Caco-2 (cell line): ENCODE data around the gene ABHD16B. TPM values are rescaled to one million over a fixed set of nuclear protein-coding genes. Genes with fewer than 3 reads are reported as not detected.

Source experiments
- BruUV-seq: library from RNA; stranded (reverse); fragments of 400-500 nt; replicated peaks from 2 replicates; lab custom pipeline; 2021; lab: Mats Ljungman, UMichigan
- CTCF ChIA-PET: fragments of 300-600 bp; sonication (Branson Sonifier 250); formaldehyde crosslinking; loops from one replicate; lab custom pipeline; 2022; ENCODE audit warnings: antibody characterized with exemption; lab: Charles Lee
- POLR2A ChIA-PET: fragments of 300-600 bp; sonication (Branson Sonifier 250); formaldehyde crosslinking; loops from one replicate; lab custom pipeline; 2022; ENCODE audit warnings: antibody characterized with exemption; lab: Charles Lee
- DNase-seq, 2 experiments: peaks; one replicate each; pipeline versions ENCODE4 v3.0.0 to v3.0.0-alpha.2; 2020 to 2022
- H3K27me3 ChIP-seq: replicated peaks from 2 replicates; pipeline ENCODE4 v1.6.0; 2011; ENCODE audit warnings: low read length; ENCODE audit not compliant: control insufficient read depth, insufficient read depth
- H3K36me3 ChIP-seq: 2 replicates; pipeline ENCODE4 v1.5.1; 2011; ENCODE audit warnings: low read length; ENCODE audit not compliant: control insufficient read depth, insufficient read depth
- H3K4me1 ChIP-seq: fragments of 250-450 bp; sonication (Bioruptor Pico); 2 replicates; pipeline ENCODE4 v1.5.1; 2020; ENCODE audit warnings: mild to moderate bottlenecking
- H3K4me3 ChIP-seq: 2 replicates; pipeline ENCODE4 v1.5.1; 2011; ENCODE audit warnings: low read depth, mild to moderate bottlenecking, control low read depth, low read length
- H3K9me3 ChIP-seq: fragments of 250-450 bp; sonication (Bioruptor Pico); 2 replicates; pipeline ENCODE4 v1.5.1; 2020; ENCODE audit warnings: mild to moderate bottlenecking, moderate library complexity
- H3K27ac Mint-ChIP-seq: one replicate; pipeline ENCODE4 v1.8.0; 2022; ENCODE audit warnings: mixed read lengths; ENCODE audit not compliant: unreplicated experiment
- H3K27me3 Mint-ChIP-seq: one replicate; pipeline ENCODE4 v1.8.0; 2022; ENCODE audit warnings: mixed read lengths; ENCODE audit not compliant: insufficient read depth, unreplicated experiment
- H3K36me3 Mint-ChIP-seq: one replicate; pipeline ENCODE4 v1.8.0; 2022; ENCODE audit warnings: mild to moderate bottlenecking, mixed read lengths; ENCODE audit not compliant: insufficient read depth, unreplicated experiment
- H3K4me1 Mint-ChIP-seq: one replicate; pipeline ENCODE4 v1.8.0; 2022; ENCODE audit warnings: low read depth, mixed read lengths; ENCODE audit not compliant: unreplicated experiment
- H3K4me3 Mint-ChIP-seq: one replicate; pipeline ENCODE4 v1.8.0; 2022; ENCODE audit warnings: mild to moderate bottlenecking, moderate library complexity, mixed read lengths; ENCODE audit not compliant: unreplicated experiment
- H3K9me3 Mint-ChIP-seq: one replicate; pipeline ENCODE4 v1.8.0; 2022; ENCODE audit warnings: mixed read lengths; ENCODE audit not compliant: unreplicated experiment
- intact Hi-C: fragments of 100-400 bp; cut with micrococcal nuclease; formaldehyde crosslinking; loops from one replicate; pipeline ENCODE4 v1.10.0; 2022; ENCODE audit not compliant: unreplicated experiment
- total RNA-seq: library from RNA; stranded (reverse); gene quantifications from 2 replicates; pipeline ENCODE4 v1.2.3, GENCODE V29; 2022
- TF ChIP-seq, protein P1 (sequence below), 2 experiments: fragments of 200-600 bp in 1 of 2; IDR thresholded peaks; 1 replicate in 1 of 2; 2 replicates in 1 of 2; pipeline versions ENCODE4 v1.5.1 to v1.8.0; 2011 to 2022; ENCODE audit warnings: antibody characterized with exemption in 1 of 2, control low read depth in 1 of 2, inconsistent platforms in 1 of 2, low read depth in 1 of 2, low read length in 1 of 2, mild to moderate bottlenecking in 1 of 2, moderate library complexity in 1 of 2; ENCODE audit not compliant: insufficient read depth in 1 of 2, severe bottlenecking in 1 of 2, unreplicated experiment in 1 of 2

Gene ABHD16B
- total RNA-seq, 1 experiment from 2014 or later: 0.27 TPM

DNA sequence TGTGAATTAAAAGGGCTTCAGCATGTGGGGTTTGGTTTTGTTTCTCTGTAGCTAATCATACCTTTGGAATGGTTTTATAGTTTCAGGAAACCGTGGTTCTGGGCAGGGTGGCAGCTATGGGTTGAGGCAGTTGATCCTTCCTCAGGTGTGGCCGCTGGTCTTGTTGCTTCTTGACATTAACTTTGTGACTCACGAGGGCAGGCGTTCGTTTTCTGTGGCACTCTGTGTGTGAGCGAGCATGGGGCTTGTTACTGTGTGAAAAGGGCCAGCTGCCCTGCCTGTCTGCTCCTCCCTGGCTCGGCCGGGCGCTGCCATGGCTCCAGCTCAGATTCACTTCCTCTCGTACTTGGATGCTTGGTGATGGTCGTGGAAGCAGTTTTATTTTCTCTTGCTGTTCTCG lies 49.9 kb downstream of the ABHD16B start:
- Mint-ChIP-seq H3K4me3 (no peak overlapping the region), H3K36me3 (peaks cover 69% of the 10 kb centered on the region), H3K27me3 (no peaks in the 10 kb centered on the region), H3K4me1 (peaks cover 37% of the 10 kb centered on the region), H3K27ac (no peak overlapping the region), H3K9me3 (peaks cover 4% of the 10 kb centered on the region)
- Histone ChIP-seq H3K27me3 (no peaks in the 10 kb centered on the region), H3K9me3 (peaks cover 14% of the 10 kb centered on the region), H3K36me3 (peaks cover 4% of the 10 kb centered on the region), H3K4me3 (no peak overlapping the region), H3K4me1 (peaks cover 30% of the 10 kb centered on the region)
- ChIA-PET CTCF (interaction anchor here (1.1 kb wide), 1 partner anchor 146 kb away, joined by 4 read pairs; no protein-coding TSS in a partner anchor), POLR2A (interaction anchor here (0.6 kb wide), 1 partner anchor 15 kb away, joined by 3 read pairs; no protein-coding TSS in a partner anchor)
- no peak for DNase-seq
- intact Hi-C loops: no loop called here
- TF ChIP-seq, protein P1, sequence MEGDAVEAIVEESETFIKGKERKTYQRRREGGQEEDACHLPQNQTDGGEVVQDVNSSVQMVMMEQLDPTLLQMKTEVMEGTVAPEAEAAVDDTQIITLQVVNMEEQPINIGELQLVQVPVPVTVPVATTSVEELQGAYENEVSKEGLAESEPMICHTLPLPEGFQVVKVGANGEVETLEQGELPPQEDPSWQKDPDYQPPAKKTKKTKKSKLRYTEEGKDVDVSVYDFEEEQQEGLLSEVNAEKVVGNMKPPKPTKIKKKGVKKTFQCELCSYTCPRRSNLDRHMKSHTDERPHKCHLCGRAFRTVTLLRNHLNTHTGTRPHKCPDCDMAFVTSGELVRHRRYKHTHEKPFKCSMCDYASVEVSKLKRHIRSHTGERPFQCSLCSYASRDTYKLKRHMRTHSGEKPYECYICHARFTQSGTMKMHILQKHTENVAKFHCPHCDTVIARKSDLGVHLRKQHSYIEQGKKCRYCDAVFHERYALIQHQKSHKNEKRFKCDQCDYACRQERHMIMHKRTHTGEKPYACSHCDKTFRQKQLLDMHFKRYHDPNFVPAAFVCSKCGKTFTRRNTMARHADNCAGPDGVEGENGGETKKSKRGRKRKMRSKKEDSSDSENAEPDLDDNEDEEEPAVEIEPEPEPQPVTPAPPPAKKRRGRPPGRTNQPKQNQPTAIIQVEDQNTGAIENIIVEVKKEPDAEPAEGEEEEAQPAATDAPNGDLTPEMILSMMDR (IDR thresholded peaks at IDR 0.05; ENCODE audit: insufficient read depth in 1 of 2, low read depth in 1 of 2, low read length in 1 of 2, severe bottlenecking in 1 of 2, unreplicated experiment in 1 of 2): no peak
- BruUV-seq: no TSS peak

Other genes with a start within 250 kb of the ABHD16B start
- gene GMEB2, start 234.4 kb upstream of the ABHD16B start, total RNA-seq: 20.6 and 21.5 TPM in 2 replicates
- gene STMN3, start 208.1 kb upstream of the ABHD16B start, total RNA-seq: 27.4 and 27.9 TPM in 2 replicates
- 51.1 and 61.6 TPM in 2 replicates for gene RTEL1, start 203.2 kb upstream of the ABHD16B start, total RNA-seq
- gene TNFRSF6B, start 164.8 kb upstream of the ABHD16B start, total RNA-seq: not detected in 2 replicates
- 119 and 126 TPM in 2 replicates for gene ARFRP1, start 153.5 kb upstream of the ABHD16B start, total RNA-seq
- gene ZGPAT, start 153.5 kb upstream of the ABHD16B start, total RNA-seq: 69.3 and 74.7 TPM in 2 replicates
- gene LIME1, start 124.8 kb upstream of the ABHD16B start, total RNA-seq: 18.8 and 23.5 TPM in 2 replicates
- 211 and 234 TPM in 2 replicates for gene SLC2A4RG, start 121.7 kb upstream of the ABHD16B start, total RNA-seq
- gene ZBTB46, start 30.2 kb upstream of the ABHD16B start, total RNA-seq: 9.1 and 9.5 TPM in 2 replicates
- gene TPD52L2, start 3.8 kb downstream of the ABHD16B start, total RNA-seq: 286 and 293 TPM in 2 replicates
- gene DNAJC5, start 33.6 kb downstream of the ABHD16B start, total RNA-seq: 117 and 124 TPM in 2 replicates
- 101 and 113 TPM in 2 replicates for gene UCKL1, start 94.9 kb downstream of the ABHD16B start, total RNA-seq
- gene ZNF512B, start 108.4 kb downstream of the ABHD16B start, total RNA-seq: 40.0 and 47.9 TPM in 2 replicates
- gene SAMD10, start 118.1 kb downstream of the ABHD16B start, total RNA-seq: 13.4 and 13.6 TPM in 2 replicates
- gene PRPF6, start 119.6 kb downstream of the ABHD16B start, total RNA-seq: 176 and 181 TPM in 2 replicates
- 3.2 and 3.3 TPM in 2 replicates for gene C20orf204, start 174.7 kb downstream of the ABHD16B start, total RNA-seq
- gene SOX18, start 188.1 kb downstream of the ABHD16B start, total RNA-seq: 0.44 and 0.84 TPM in 2 replicates
- gene TCEA2, start 201.7 kb downstream of the ABHD16B start, total RNA-seq: 39.9 and 48.3 TPM in 2 replicates
- gene RGS19, start 218.0 kb downstream of the ABHD16B start, total RNA-seq: 29.3 and 34.3 TPM in 2 replicates
- gene OPRL1, start 218.6 kb downstream of the ABHD16B start, total RNA-seq: 0.51 and 0.59 TPM in 2 replicates
- gene LKAAEAR1, start 222.9 kb downstream of the ABHD16B start, total RNA-seq: not detected in 2 replicates
- not detected in 2 replicates for gene NPBWR2, start 246.1 kb downstream of the ABHD16B start, total RNA-seq